OCI-M2 (cell line): ENCODE data around the gene MS4A10.

Source experiments
- DNase-seq: peaks from one replicate; lab custom pipeline; 2025; ENCODE audit not compliant: unreplicated experiment; lab: John Stamatoyannopoulos, UW

The MS4A10 gene

GRCh38 chr11:60848714-60849151 is 63.6 kb downstream of the MS4A10 start:
- no peak for DNase-seq

DNA sequence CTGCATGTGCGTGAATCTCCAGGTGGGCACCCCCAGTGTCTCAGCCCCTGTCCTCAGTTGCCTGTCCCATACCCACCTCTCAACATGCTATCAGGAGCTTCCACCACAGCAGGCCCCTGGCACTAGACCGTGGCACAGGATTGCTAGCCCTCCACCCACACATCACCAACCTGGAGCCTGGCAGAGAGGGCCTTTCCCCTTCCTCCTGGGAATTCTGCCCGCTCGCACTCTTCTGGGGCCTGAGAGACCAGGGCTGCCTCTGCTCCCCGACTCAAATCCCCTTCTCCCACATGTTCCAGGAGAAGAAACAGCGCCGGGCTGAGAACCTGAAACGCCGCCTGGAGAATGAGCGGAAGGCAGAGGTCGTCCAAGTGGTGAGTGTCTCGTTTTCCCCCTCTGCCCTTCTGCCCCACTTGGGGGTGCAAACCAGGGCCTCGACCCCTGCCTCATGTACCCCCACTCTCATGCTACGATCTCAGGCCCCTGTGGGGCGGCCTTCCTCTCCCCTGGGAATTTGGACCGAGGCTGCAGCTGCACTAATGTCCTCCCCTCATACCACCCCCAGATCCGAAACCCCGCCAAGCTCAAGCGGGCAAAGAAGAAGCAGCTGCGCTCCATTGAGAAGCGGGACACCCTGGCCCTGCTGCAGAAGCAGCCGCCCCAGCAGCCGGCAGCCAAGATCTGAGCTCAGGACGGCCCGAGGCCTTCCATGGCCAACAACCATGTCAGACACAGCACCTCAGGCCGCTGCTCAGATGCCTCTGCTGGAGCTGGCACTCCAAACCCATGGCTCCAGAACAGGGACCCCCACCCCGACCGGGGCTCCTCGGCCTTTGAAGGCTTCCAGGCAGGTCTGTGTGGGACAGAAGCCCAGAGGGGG is 64.7 kb downstream of the MS4A10 start:
- no peak for DNase-seq
